OCI-LY1 (cell line): ENCODE measurements around the gene LYZL2.

Experiments
- H2AFZ ChIP-seq: fragments of 200-600 bp; sonication (generic), shearing (Covaris generic); 2 replicates; pipeline ENCODE4 v1.6.0; 2014; ENCODE audit warnings: antibody characterized with exemption, mild to moderate bottlenecking, low read length
- H3F3A ChIP-seq: fragments of 200-600 bp; sonication (generic), shearing (Covaris generic); 2 replicates; pipeline ENCODE4 v1.6.0; 2014; ENCODE audit warnings: mild to moderate bottlenecking, antibody characterized with exemption, low read length, moderate library complexity; ENCODE audit not compliant: insufficient read depth
- H3K27ac ChIP-seq: fragments of 200-600 bp; sonication (generic); 2 replicates; pipeline ENCODE4 v1.5.1; 2014; ENCODE audit warnings: low read length, mixed run types, mild to moderate bottlenecking, low read depth; ENCODE audit not compliant: poor library complexity, severe bottlenecking
- H3K27me3 ChIP-seq: fragments of 200-600 bp; sonication (generic); 2 replicates; pipeline ENCODE4 v1.6.0; 2014; ENCODE audit warnings: antibody characterized with exemption, mild to moderate bottlenecking, low read length, moderate library complexity; ENCODE audit not compliant: insufficient read depth
- H3K36me3 ChIP-seq: fragments of 200-600 bp; sonication (generic); 2 replicates; pipeline ENCODE4 v1.6.1; 2014; ENCODE audit warnings: mild to moderate bottlenecking, antibody characterized with exemption, low read length, moderate library complexity, mixed read lengths; ENCODE audit not compliant: insufficient read depth
- H3K4me1 ChIP-seq: fragments of 200-600 bp; sonication (generic); 2 replicates; pipeline ENCODE4 v1.5.1; 2014; ENCODE audit warnings: mild to moderate bottlenecking, low read length, moderate library complexity; ENCODE audit not compliant: insufficient read depth, severe bottlenecking
- H3K4me2 ChIP-seq: fragments of 200-600 bp; sonication (generic), shearing (Covaris generic); 2 replicates; pipeline ENCODE4 v1.6.1; 2014; ENCODE audit warnings: low read length
- H3K4me3 ChIP-seq: fragments of 200-600 bp; sonication (generic); 2 replicates; pipeline ENCODE4 v1.5.1; 2014; ENCODE audit warnings: low read length, low read depth, mild to moderate bottlenecking, mixed read lengths; ENCODE audit not compliant: poor library complexity, severe bottlenecking
- H3K79me2 ChIP-seq: fragments of 200-600 bp; shearing (Covaris generic); 2 replicates; pipeline ENCODE4 v1.6.1; 2016; ENCODE audit warnings: mixed run types, low read length, mixed read lengths; ENCODE audit not compliant: insufficient read depth
- H3K9ac ChIP-seq: fragments of 200-600 bp; sonication (generic), shearing (Covaris generic); 2 replicates; pipeline ENCODE4 v1.6.1; 2014; ENCODE audit warnings: mild to moderate bottlenecking, low read length, mixed read lengths
- H3K9me2 ChIP-seq: fragments of 200-600 bp; sonication (generic), shearing (Covaris generic); 2 replicates; pipeline ENCODE4 v1.6.1; 2014; ENCODE audit warnings: low read depth, mild to moderate bottlenecking, low read length, mixed read lengths
- H3K9me3 ChIP-seq: fragments of 200-600 bp; shearing (Covaris generic); 2 replicates; pipeline ENCODE4 v1.6.1; 2014; ENCODE audit warnings: low read length, mixed read lengths
- H4K20me1 ChIP-seq: fragments of 200-600 bp; sonication (generic), shearing (Covaris generic); 2 replicates; pipeline ENCODE4 v1.6.0; 2016; ENCODE audit warnings: mild to moderate bottlenecking, low read length; ENCODE audit not compliant: insufficient read depth
- EZH2 ChIP-seq: fragments of 200-600 bp; sonication (generic), shearing (Covaris generic); IDR thresholded peaks from 2 replicates; pipeline ENCODE4 v1.8.0; 2017; ENCODE audit warnings: borderline replicate concordance, mixed run types, mild to moderate bottlenecking, antibody characterized with exemption, low read length, moderate library complexity, mixed read lengths
- TF ChIP-seq, protein P1 (sequence below): fragments of 200-600 bp; sonication (generic), shearing (Covaris generic); IDR thresholded peaks from 2 replicates; pipeline ENCODE4 v1.5.1; 2017; ENCODE audit warnings: mild to moderate bottlenecking, antibody characterized with exemption, low read length, moderate library complexity, mixed read lengths

The LYZL2 gene

DNA sequence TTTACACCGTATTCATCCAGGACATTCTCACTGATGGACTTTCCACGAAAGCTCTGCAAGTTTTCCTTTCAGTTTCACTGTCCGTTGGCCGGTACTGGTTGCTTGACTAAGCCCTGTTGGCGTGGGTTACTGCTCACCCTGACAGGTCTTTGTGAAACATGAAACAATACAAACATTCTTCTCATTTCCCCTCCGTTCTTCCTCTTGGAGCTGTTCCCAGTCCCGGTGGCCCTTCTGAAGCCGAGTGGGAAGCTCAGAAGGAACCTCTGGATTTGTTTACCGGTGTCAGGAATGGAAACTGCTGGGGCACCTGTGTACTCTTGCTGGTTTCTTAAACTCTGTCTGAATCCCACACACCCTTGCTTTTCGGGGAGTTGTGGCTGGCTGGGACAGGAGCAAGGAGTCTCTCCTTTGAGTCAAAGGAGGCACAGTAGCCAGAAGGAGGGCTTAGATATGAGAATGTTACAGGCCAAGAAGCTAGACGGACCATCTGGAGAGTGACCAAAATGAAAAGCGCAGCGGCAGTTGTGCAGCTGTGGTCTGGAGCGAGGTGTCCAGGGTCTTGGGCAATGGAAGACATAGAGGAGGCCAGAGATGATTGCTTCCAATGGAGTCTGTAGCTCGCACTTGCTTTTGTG lies 45.7 kb downstream of the LYZL2 start:
- H3K27me3 ChIP-seq = no peaks in the 10 kb centered on the region
- no peaks in the 10 kb centered on the region for H3F3A ChIP-seq
- no peak overlapping the region for H3K9ac ChIP-seq
- H3K4me1 ChIP-seq = peaks cover 23% of the 10 kb centered on the region
- no peaks in the 10 kb centered on the region for H3K9me3 ChIP-seq
- peak overlapping the region; percentile 46 for H3K4me2 ChIP-seq
- no peak overlapping the region for H2AFZ ChIP-seq
- H3K9me2 ChIP-seq = no peaks in the 10 kb centered on the region
- H3K36me3 ChIP-seq = no peaks in the 10 kb centered on the region
- H3K79me2 ChIP-seq = no peaks in the 10 kb centered on the region
- peak overlapping the region; percentile 5 for H3K4me3 ChIP-seq
- no peaks in the 10 kb centered on the region for H4K20me1 ChIP-seq
- TF ChIP-seq, protein P1, sequence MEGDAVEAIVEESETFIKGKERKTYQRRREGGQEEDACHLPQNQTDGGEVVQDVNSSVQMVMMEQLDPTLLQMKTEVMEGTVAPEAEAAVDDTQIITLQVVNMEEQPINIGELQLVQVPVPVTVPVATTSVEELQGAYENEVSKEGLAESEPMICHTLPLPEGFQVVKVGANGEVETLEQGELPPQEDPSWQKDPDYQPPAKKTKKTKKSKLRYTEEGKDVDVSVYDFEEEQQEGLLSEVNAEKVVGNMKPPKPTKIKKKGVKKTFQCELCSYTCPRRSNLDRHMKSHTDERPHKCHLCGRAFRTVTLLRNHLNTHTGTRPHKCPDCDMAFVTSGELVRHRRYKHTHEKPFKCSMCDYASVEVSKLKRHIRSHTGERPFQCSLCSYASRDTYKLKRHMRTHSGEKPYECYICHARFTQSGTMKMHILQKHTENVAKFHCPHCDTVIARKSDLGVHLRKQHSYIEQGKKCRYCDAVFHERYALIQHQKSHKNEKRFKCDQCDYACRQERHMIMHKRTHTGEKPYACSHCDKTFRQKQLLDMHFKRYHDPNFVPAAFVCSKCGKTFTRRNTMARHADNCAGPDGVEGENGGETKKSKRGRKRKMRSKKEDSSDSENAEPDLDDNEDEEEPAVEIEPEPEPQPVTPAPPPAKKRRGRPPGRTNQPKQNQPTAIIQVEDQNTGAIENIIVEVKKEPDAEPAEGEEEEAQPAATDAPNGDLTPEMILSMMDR = no peak
- no peak for TF ChIP-seq EZH2
- no peak overlapping the region for H3K27ac ChIP-seq

DNA sequence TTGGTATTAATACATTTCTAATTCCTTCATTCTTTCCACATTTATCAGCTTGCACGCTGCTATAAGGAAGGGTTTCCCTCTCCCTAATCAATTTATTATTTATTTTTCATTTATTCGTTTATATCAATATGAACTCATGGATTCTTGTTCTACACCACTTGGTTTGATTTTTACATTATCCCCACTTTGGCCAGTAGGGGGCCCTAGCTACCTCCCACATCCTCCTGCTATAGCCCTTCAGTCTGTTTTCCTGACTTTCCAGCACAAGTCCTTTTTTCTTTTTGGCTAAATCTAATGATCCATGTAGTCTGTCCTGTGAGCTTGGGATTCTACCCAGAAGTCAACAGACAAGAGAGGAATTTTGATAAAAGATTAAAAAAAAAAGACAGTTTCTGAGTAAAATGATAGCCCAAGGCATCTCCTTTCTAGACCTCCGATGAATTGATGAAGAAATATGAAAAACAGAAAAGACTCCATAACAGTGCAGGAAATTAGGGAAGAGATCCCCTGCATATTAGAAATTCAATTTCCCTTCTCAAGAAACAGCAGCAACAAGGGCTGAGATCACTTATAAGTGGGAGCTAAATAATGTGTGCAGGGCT lies 47.7 kb downstream of the LYZL2 start:
- Histone ChIP-seq H2AFZ (no peak overlapping the region), H3K36me3 (no peaks in the 10 kb centered on the region)
- TF ChIP-seq, protein P1 = peak; percentile 80
- no peak for TF ChIP-seq EZH2

DNA sequence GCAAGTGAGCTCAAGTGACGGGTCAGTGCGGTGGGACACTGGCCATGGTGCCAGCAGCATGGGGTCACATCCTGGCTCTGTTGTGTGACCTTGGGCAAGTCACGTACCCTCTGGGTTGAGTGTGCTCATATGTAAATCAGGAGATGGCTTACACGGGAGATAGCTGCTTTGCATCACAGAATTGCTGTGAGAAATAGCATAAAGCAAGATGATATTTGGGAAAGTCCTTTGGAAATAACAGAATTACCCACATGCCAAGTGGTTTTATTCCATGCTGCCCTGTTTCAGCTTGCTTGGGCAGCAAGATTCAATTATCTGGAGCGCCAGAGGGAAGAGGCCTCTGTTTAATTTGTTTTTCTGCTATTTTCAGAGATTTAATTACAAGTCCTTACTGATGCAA lies 48.9 kb downstream of the LYZL2 start:
- no peak overlapping the region for H2AFZ ChIP-seq
- TF ChIP-seq EZH2 = no peak
- TF ChIP-seq, protein P1 = no peak

More for the DNA sequence above, 47.7 kb downstream of the LYZL2 start:
- Histone ChIP-seq H3F3A (no peaks in the 10 kb centered on the region), H3K9me2 (no peaks in the 10 kb centered on the region), H4K20me1 (no peaks in the 10 kb centered on the region), H3K9ac (no peak overlapping the region), H3K4me3 (no peak overlapping the region), H3K4me1 (peaks cover 14% of the 10 kb centered on the region), H3K4me2 (no peak overlapping the region), H3K27ac (no peak overlapping the region), H3K27me3 (no peaks in the 10 kb centered on the region), H3K9me3 (no peaks in the 10 kb centered on the region), H3K79me2 (no peaks in the 10 kb centered on the region)

More for the DNA sequence above, 48.9 kb downstream of the LYZL2 start:
- Histone ChIP-seq H3K9me2 (no peaks in the 10 kb centered on the region), H3K27me3 (no peaks in the 10 kb centered on the region), H3K9ac (no peak overlapping the region), H3K36me3 (no peaks in the 10 kb centered on the region), H3K4me2 (no peak overlapping the region), H3K9me3 (no peaks in the 10 kb centered on the region), H3K27ac (no peak overlapping the region), H3K79me2 (no peaks in the 10 kb centered on the region), H3F3A (no peaks in the 10 kb centered on the region), H3K4me3 (no peak overlapping the region), H4K20me1 (no peaks in the 10 kb centered on the region), H3K4me1 (peaks cover 14% of the 10 kb centered on the region)
